HG03039 (cell line): ENCODE data around the gene ZNF276.
"Not testable (repeated sequence)": the region's sequence is repeated elsewhere in the genome, so short reads cannot be mapped to it uniquely, and the experiment has no call there.

ENCODE experiments used
- ATAC-seq: cut with Tn5 transposase; IDR thresholded peaks from one replicate; pipeline ENCODE4 v1.9.1; 2021; ENCODE audit warnings: mild to moderate bottlenecking, moderate library complexity; ENCODE audit not compliant: unreplicated experiment

Gene ZNF276

GRCh38 chr16:89779231-89779908, 58.0 kb downstream of the ZNF276 start:
- ATAC-seq: no peak

- no peak for ATAC-seq
These were observed 58.6 kb downstream of the ZNF276 start for GRCh38 chr16:89779909-89780305.

- no peak for ATAC-seq
These were observed 61.2 kb downstream of the ZNF276 start for GRCh38 chr16:89782489-89782888.

GRCh38 chr16:89783952-89784351, 62.6 kb downstream of the ZNF276 start:
- ATAC-seq: not testable (repeated sequence)

GRCh38 chr16:89784406-89784805, 63.1 kb downstream of the ZNF276 start:
- no peak for ATAC-seq

- ATAC-seq: no peak
These were observed 64.3 kb downstream of the ZNF276 start for GRCh38 chr16:89785523-89786155.

GRCh38 chr16:89786474-89787364, 65.4 kb downstream of the ZNF276 start:
- ATAC-seq: no peak

- ATAC-seq: no peak
These were observed 66.0 kb downstream of the ZNF276 start for GRCh38 chr16:89787365-89787805.
